Common myeloid progenitor, CD34-positive (primary cell): ENCODE data around the gene TTC21A.
A peak's percentile ranks its signal among the peaks of the same experiment; 100 is the strongest.

Experiments used
- CTCF ChIA-PET: fragments of 350-600 bp; sonication (Branson Sonifier 250); formaldehyde crosslinking; loops from one replicate; lab custom pipeline; 2021; ENCODE audit warnings: antibody characterized with exemption; lab: Charles Lee
- POLR2A ChIA-PET: fragments of 350-600 bp; sonication (Branson Sonifier 250); formaldehyde crosslinking; loops from one replicate; lab custom pipeline; 2021; ENCODE audit warnings: antibody characterized with exemption; lab: Charles Lee
- DNase-seq, 3 donors: peaks; one replicate each; pipeline versions ENCODE4 v3.0.0 to v3.0.0-alpha.2; 2013
- H3K27ac ChIP-seq, 2 experiments: 1 replicate in 1 of 2; 2 replicates in 1 of 2; pipeline ENCODE4 v1.7.0; 2013; ENCODE audit warnings: inconsistent platforms in 2 of 2, low read length in 2 of 2, mild to moderate bottlenecking in 2 of 2, low read depth in 1 of 2, moderate library complexity in 1 of 2; ENCODE audit not compliant: severe bottlenecking in 2 of 2, insufficient read depth in 1 of 2, poor library complexity in 1 of 2
- H3K27me3 ChIP-seq, 5 experiments: replicated peaks in 2 of 5; 1 replicate in 3 of 5; 2 replicates in 2 of 5; pipeline versions ENCODE4 v1.6.1 to v1.7.0; 2013; ENCODE audit warnings: low read length in 4 of 5, mild to moderate bottlenecking in 2 of 5, moderate library complexity in 2 of 5, inconsistent platforms in 1 of 5; ENCODE audit not compliant: insufficient read depth in 5 of 5, control insufficient read depth in 4 of 5
- H3K36me3 ChIP-seq, 4 experiments: 1 replicate in 2 of 4; 2 replicates in 2 of 4; pipeline versions ENCODE4 v1.6.1 to v1.7.0; 2013; ENCODE audit warnings: low read length in 3 of 4, control low read depth in 1 of 4, mild to moderate bottlenecking in 1 of 4; ENCODE audit not compliant: control insufficient read depth in 4 of 4, insufficient read depth in 4 of 4
- H3K4me1 ChIP-seq, 4 experiments: 1 replicate in 3 of 4; 2 replicates in 1 of 4; pipeline versions ENCODE4 v1.6.1 to v1.7.1; 2013; ENCODE audit warnings: low read length in 3 of 4, mild to moderate bottlenecking in 3 of 4, control low read depth in 1 of 4, inconsistent platforms in 1 of 4, moderate library complexity in 1 of 4; ENCODE audit not compliant: control insufficient read depth in 4 of 4, insufficient read depth in 4 of 4; ENCODE audit errors: control extremely low read depth in 1 of 4
- H3K4me3 ChIP-seq, 7 experiments: 1 replicate in 4 of 7; 2 replicates in 3 of 7; pipeline versions ENCODE4 v1.5.1 to v1.7.0; 2013; ENCODE audit warnings: mild to moderate bottlenecking in 7 of 7, low read length in 6 of 7, moderate library complexity in 6 of 7, inconsistent platforms in 2 of 7, low read depth in 2 of 7, control low read depth in 1 of 7; ENCODE audit not compliant: insufficient read depth in 4 of 7, control insufficient read depth in 1 of 7; ENCODE audit errors: extremely low read depth in 1 of 7
- H3K9me3 ChIP-seq, 5 experiments: 1 replicate in 4 of 5; 2 replicates in 1 of 5; pipeline versions ENCODE4 v1.6.1 to v1.7.1; 2013; ENCODE audit warnings: low read length in 4 of 5, mild to moderate bottlenecking in 2 of 5, inconsistent platforms in 1 of 5, low read depth in 1 of 5, moderate library complexity in 1 of 5; ENCODE audit not compliant: control insufficient read depth in 4 of 5, insufficient read depth in 2 of 5; ENCODE audit errors: control extremely low read depth in 1 of 5
- WGBS: methylation state at CpG from one replicate; pipeline ENCODE4 v1.1.5; 2013; ENCODE audit not compliant: insufficient coverage; 5-methylcytosine and 5-hydroxymethylcytosine counted together

Gene TTC21A

GRCh38 chr3:39106281-39106811, 1.1 kb upstream of the TTC21A start:
- POLR2A ChIA-PET: interaction anchor here (1.0 kb wide), 2 partner anchors 36 to 41 kb away, joined by 3 to 6 read pairs; no protein-coding TSS in a partner anchor

GRCh38 chr3:39106851-39107387, 561 bp upstream of the TTC21A start:
- ChIA-PET CTCF (interaction anchor here (0.6 to 4.4 kb wide), 10 partner anchors 13 to 186 kb away, joined by 3 to 33 read pairs (median 12); partner anchors contain the start of gene XIRP1), POLR2A (interaction anchor here (1.0 to 1.5 kb wide), 4 partner anchors 19 to 40 kb away, joined by 3 to 6 read pairs (median 4); no protein-coding TSS in a partner anchor)
- peak overlapping the region; percentile 73 to 94 (median 85) for H3K4me3 ChIP-seq
- no peaks in the 10 kb centered on the region for H3K9me3 ChIP-seq
- peak in 2 of 3 donors; percentile 8 to 16 for DNase-seq
- H3K27me3 ChIP-seq: no peaks in the 10 kb centered on the region
- H3K27ac ChIP-seq: peak overlapping the region; percentile 37 to 71
- WGBS: 0% methylated on average over 53 of the region's 55 CpGs
- peaks cover 2 to 35% (median 25%) of the 10 kb centered on the region in 4 experiments for H3K4me1 ChIP-seq
- H3K36me3 ChIP-seq: peaks cover 0 to 8% (median under 1%) of the 10 kb centered on the region in 4 experiments

More at GRCh38 chr3:39106281-39106811, 1.1 kb upstream of the TTC21A start:
- no peaks in the 10 kb centered on the region for H3K27me3 ChIP-seq
- WGBS: 39% methylated on average over 11 of the region's 16 CpGs
- peak overlapping the region in 1 of 2 experiments; percentile 71 for H3K27ac ChIP-seq
- peak in 2 of 3 donors; percentile 39 to 45 for DNase-seq
- H3K36me3 ChIP-seq: peaks cover 0 to 8% (median under 1%) of the 10 kb centered on the region in 4 experiments
- CTCF ChIA-PET: interaction anchor here (0.6 to 4.4 kb wide), 17 partner anchors 12 to 186 kb away, joined by 3 to 33 read pairs (median 3); partner anchors contain the start of gene XIRP1
- peak overlapping the region; percentile 73 to 94 (median 85) for H3K4me3 ChIP-seq
- peaks cover 2 to 35% (median 25%) of the 10 kb centered on the region in 4 experiments for H3K4me1 ChIP-seq
- no peaks in the 10 kb centered on the region for H3K9me3 ChIP-seq

DNA sequence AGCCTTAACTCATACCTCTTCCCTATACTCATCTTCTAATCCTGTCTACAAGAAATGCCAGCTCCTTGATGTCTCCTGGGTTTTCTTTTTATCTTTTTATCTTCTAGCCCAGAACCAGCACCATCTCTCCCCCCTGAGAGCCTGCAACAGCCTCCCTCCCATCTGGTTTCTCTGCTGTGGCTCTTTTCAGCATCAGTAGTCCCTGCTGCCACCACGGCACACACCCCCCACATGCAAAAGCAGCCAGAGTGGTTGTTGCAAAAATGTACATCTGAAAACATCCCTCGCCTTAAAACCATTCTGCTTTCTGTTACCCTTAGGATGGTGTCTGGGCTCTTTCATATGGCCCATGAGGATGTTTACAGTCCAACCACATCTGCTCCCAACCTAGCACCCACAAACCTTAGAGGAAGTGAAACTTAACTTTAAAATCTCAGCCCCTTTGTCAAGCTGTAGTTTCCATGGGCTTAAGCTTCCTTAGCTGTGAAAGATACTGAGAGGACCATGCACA, 775 bp downstream of the TTC21A start:
- H3K36me3 ChIP-seq: no peaks in the 10 kb centered on the region
- peak overlapping the region; percentile 73 to 94 (median 85) for H3K4me3 ChIP-seq
- no peak overlapping the region for H3K27ac ChIP-seq
- no peaks in the 10 kb centered on the region for H3K27me3 ChIP-seq
- POLR2A ChIA-PET: interaction anchor here (1.0 to 1.5 kb wide), 3 partner anchors 17 to 41 kb away, joined by 3 to 4 read pairs (median 4); no protein-coding TSS in a partner anchor
- 7% methylated on average over 2 of the region's 2 CpGs for WGBS
- no peaks in the 10 kb centered on the region for H3K9me3 ChIP-seq
- peak in 2 of 3 donors; percentile 66 to 68 for DNase-seq
- peaks cover 2 to 35% (median 25%) of the 10 kb centered on the region in 4 experiments for H3K4me1 ChIP-seq
- CTCF ChIA-PET: interaction anchor here (0.8 to 4.4 kb wide), 7 partner anchors 12 to 180 kb away, joined by 3 to 33 read pairs (median 6); no protein-coding TSS in a partner anchor

DNA sequence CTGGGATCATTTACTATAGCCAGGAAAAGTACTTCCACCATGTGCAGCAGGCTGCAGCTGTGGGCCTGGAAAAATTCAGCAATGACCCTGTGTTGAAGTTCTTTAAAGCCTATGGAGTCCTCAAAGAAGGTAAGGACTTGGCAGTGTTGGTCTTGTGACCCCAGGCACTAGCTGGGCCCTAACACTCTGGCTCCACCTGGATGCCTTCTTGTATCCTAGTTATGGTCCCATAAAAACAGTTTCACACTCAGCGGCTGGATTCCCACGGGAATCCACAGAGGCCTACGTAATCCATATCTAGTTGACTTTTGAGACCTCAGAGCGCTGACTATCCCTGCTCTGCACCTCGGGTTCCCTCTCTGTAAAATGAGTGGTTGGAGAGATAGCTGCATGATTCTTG, 1.6 kb downstream of the TTC21A start:
- H3K27me3 ChIP-seq: no peaks in the 10 kb centered on the region
- peaks cover 2 to 35% (median 25%) of the 10 kb centered on the region in 4 experiments for H3K4me1 ChIP-seq
- no peak for DNase-seq
- 100% methylated on average over 4 of the region's 5 CpGs for WGBS
- no peak overlapping the region for H3K4me3 ChIP-seq
- no peak overlapping the region for H3K27ac ChIP-seq
- H3K36me3 ChIP-seq: no peaks in the 10 kb centered on the region
- POLR2A ChIA-PET: interaction anchor here (1.1 kb wide), 1 partner anchor 40 kb away, joined by 4 read pairs; no protein-coding TSS in a partner anchor
- CTCF ChIA-PET: interaction anchor here (1.0 to 4.4 kb wide), 7 partner anchors 11 to 179 kb away, joined by 3 to 33 read pairs (median 6); no protein-coding TSS in a partner anchor
- H3K9me3 ChIP-seq: no peaks in the 10 kb centered on the region

DNA sequence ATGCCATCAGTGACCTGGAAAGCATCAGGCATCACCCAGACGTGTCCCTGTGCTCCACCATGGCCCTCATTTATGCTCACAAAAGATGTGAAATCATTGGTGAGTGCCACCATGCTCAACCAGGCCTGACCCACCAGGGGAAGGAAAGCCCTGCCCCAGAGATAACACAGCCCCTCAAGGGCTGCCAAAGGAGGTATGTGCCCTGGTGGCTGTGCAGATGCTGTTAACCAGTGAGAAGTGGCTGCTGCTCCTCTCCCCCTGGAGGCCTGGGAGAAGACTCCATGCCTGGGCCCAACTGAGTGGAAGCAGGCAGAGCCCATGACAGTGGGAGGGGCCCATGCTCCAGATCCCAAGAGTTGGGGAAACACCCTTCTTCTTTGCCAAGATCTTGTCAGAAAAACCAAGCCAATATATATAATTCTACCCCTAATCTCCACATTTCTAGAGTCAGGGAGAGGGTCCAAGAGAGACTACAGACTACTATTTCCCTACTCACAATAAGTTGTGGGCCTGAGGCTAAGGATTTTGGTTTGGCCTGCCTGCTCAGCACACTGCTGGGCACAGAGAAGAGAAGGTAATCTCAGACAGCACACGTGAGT, 2.7 kb downstream of the TTC21A start:
- ChIA-PET POLR2A (no interaction called here), CTCF (interaction anchor here (1.0 to 4.4 kb wide), 4 partner anchors 10 to 178 kb away, joined by 3 to 33 read pairs (median 19); no protein-coding TSS in a partner anchor)
- Histone ChIP-seq H3K9me3 (no peaks in the 10 kb centered on the region), H3K36me3 (no peaks in the 10 kb centered on the region), H3K4me1 (peaks cover 2 to 35% (median 25%) of the 10 kb centered on the region in 4 experiments), H3K27ac (no peak overlapping the region), H3K27me3 (no peaks in the 10 kb centered on the region), H3K4me3 (no peak overlapping the region)
- peak in 2 of 3 donors; percentile 35 to 59 for DNase-seq
- WGBS: 100% methylated on average over 2 of the region's 2 CpGs

DNA sequence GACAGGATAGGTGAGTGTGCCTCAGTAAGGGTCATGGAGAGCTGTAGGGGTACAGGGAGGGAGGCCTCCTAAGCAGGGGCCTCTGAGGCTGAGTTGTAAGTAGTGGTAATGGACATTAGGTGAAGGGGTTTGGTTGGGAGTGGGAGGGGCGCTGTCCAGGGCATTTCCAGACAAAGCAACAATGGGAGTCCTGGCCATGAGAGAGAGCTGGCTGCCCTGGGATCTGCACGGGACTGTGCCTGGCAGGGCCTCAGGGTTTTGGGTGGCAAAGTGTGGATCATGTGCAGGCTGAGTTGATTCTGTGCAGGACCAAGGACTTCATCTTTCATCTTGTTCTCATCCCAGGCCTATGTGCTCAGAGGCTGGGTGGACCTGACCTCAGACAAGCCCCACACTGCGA, 4.6 kb downstream of the TTC21A start:
- peaks cover 2 to 15% (median 11%) of the 10 kb centered on the region in 4 experiments for H3K4me1 ChIP-seq
- H3K27me3 ChIP-seq: no peaks in the 10 kb centered on the region
- H3K27ac ChIP-seq: no peak overlapping the region
- 100% methylated on average over 1 of the region's 3 CpGs for WGBS
- CTCF ChIA-PET: no interaction called here
- no peak for DNase-seq
- POLR2A ChIA-PET: no interaction called here
- H3K36me3 ChIP-seq: no peaks in the 10 kb centered on the region
- H3K9me3 ChIP-seq: no peaks in the 10 kb centered on the region
- H3K4me3 ChIP-seq: no peak overlapping the region
